ENCODE results near the gene DNM3.

The DNM3 gene

GRCh38 chr1:172003766-172004530 is 162.7 kb downstream of the DNM3 start:
- DNase-seq (ENCODE audit: extremely low read depth, insufficient read length), result no peak
- no peak for TF ChIP-seq CTCF (IDR thresholded peaks at IDR 0.05; ENCODE audit: insufficient read depth, low read length, poor library complexity, severe bottlenecking)
- H3K4me3 ChIP-seq (replicated peaks; ENCODE audit: low read depth, low read length), result no peak overlapping the region
- no peaks in the 10 kb centered on the region for H3K36me3 ChIP-seq (ENCODE audit: control insufficient read depth, insufficient read depth, low read length)
- H3K27me3 ChIP-seq (replicated peaks; ENCODE audit: control insufficient read depth, insufficient read depth, low read length), result no peaks in the 10 kb centered on the region

- H3K4me3 ChIP-seq (replicated peaks; ENCODE audit: low read depth, low read length), result no peak overlapping the region
- no peak for TF ChIP-seq CTCF (IDR thresholded peaks at IDR 0.05; ENCODE audit: insufficient read depth, low read length, poor library complexity, severe bottlenecking)
- no peak for DNase-seq (ENCODE audit: extremely low read depth, insufficient read length)
- H3K27me3 ChIP-seq (replicated peaks; ENCODE audit: control insufficient read depth, insufficient read depth, low read length), result no peaks in the 10 kb centered on the region
- H3K36me3 ChIP-seq (ENCODE audit: control insufficient read depth, insufficient read depth, low read length), result no peaks in the 10 kb centered on the region
These were observed 163.4 kb downstream of the DNM3 start for GRCh38 chr1:172004671-172005070.

- Histone ChIP-seq H3K36me3 (ENCODE audit: control insufficient read depth, insufficient read depth, low read length) (no peaks in the 10 kb centered on the region), H3K27me3 (replicated peaks; ENCODE audit: control insufficient read depth, insufficient read depth, low read length) (no peaks in the 10 kb centered on the region), H3K4me3 (replicated peaks; ENCODE audit: low read depth, low read length) (no peak overlapping the region)
- no peak for TF ChIP-seq CTCF (IDR thresholded peaks at IDR 0.05; ENCODE audit: insufficient read depth, low read length, poor library complexity, severe bottlenecking)
- DNase-seq (ENCODE audit: extremely low read depth, insufficient read length), result no peak
These were observed 164.6 kb downstream of the DNM3 start for GRCh38 chr1:172005856-172006255.

GRCh38 chr1:172006660-172007059 is 165.4 kb downstream of the DNM3 start:
- H3K36me3 ChIP-seq (ENCODE audit: control insufficient read depth, insufficient read depth, low read length), result no peaks in the 10 kb centered on the region
- DNase-seq (ENCODE audit: extremely low read depth, insufficient read length), result no peak
- no peak for TF ChIP-seq CTCF (IDR thresholded peaks at IDR 0.05; ENCODE audit: insufficient read depth, low read length, poor library complexity, severe bottlenecking)
- H3K4me3 ChIP-seq (replicated peaks; ENCODE audit: low read depth, low read length), result no peak overlapping the region
- H3K27me3 ChIP-seq (replicated peaks; ENCODE audit: control insufficient read depth, insufficient read depth, low read length), result no peaks in the 10 kb centered on the region

- DNase-seq (ENCODE audit: extremely low read depth, insufficient read length), result no peak
- H3K27me3 ChIP-seq (replicated peaks; ENCODE audit: control insufficient read depth, insufficient read depth, low read length), result no peaks in the 10 kb centered on the region; the same call in 1 of the 2 replicates
- no peak overlapping the region for H3K4me3 ChIP-seq (replicated peaks; ENCODE audit: low read depth, low read length)
- no peaks in the 10 kb centered on the region for H3K36me3 ChIP-seq (ENCODE audit: control insufficient read depth, insufficient read depth, low read length)
- no peak for TF ChIP-seq CTCF (IDR thresholded peaks at IDR 0.05; ENCODE audit: insufficient read depth, low read length, poor library complexity, severe bottlenecking)
These were observed 177.5 kb downstream of the DNM3 start for GRCh38 chr1:172018727-172019311.
